GM12873 (cell line): ENCODE results near the gene TNFAIP1.
A peak's percentile ranks its signal among the peaks of the same experiment; 100 is the strongest.

Experiments
- CTCF ChIP-seq: IDR thresholded peaks from 2 replicates; pipeline ENCODE4 v1.5.1; 2012; ENCODE audit warnings: low read depth, mild to moderate bottlenecking, moderate library complexity, low read length, control low read depth; ENCODE audit not compliant: insufficient read depth; ENCODE audit errors: missing control alignments

The TNFAIP1 gene

GRCh38 chr17:28366605-28367004 lies 31.0 kb downstream of the TNFAIP1 start:
- peak; percentile 27 for TF ChIP-seq CTCF

GRCh38 chr17:28367641-28368305 lies 32.2 kb downstream of the TNFAIP1 start:
- TF ChIP-seq CTCF, result no peak

GRCh38 chr17:28368306-28368831 lies 32.8 kb downstream of the TNFAIP1 start:
- no peak for TF ChIP-seq CTCF

- no peak for TF ChIP-seq CTCF
Observed at GRCh38 chr17:28368915-28369683, 33.5 kb downstream of the TNFAIP1 start.

GRCh38 chr17:28369684-28370034 lies 34.1 kb downstream of the TNFAIP1 start:
- no peak for TF ChIP-seq CTCF

- no peak for TF ChIP-seq CTCF
Observed at GRCh38 chr17:28370035-28370743, 34.6 kb downstream of the TNFAIP1 start, which contains the start of gene VTN. VTN (minus strand) TSS chr17:28370307; CDS start chr17:28370203, 104 bp downstream.

- TF ChIP-seq CTCF, result no peak
Observed at GRCh38 chr17:28370744-28371103, 35.2 kb downstream of the TNFAIP1 start.
